Naive B cell (primary cell): ENCODE results near the gene LSM3. TPM values are rescaled to one million over a fixed set of nuclear protein-coding genes. Genes with fewer than 3 reads are reported as not detected.
"Not testable (repeated sequence)": the region's sequence is repeated elsewhere in the genome, so short reads cannot be mapped to it uniquely, and the experiment has no call there.

Source experiments
- ATAC-seq, 2 donors: fragments of 150-1000 bp; cut with Tn5 transposase; 2 replicates each; pipeline ENCODE4 v1.10.0; 2021; ENCODE audit warnings: low read depth in 2 of 2, mild to moderate bottlenecking in 2 of 2, moderate library complexity in 2 of 2
- DNase-seq: peaks from one replicate; pipeline ENCODE4 v3.0.0; 2022
- H3K27ac Mint-ChIP-seq, 6 donors: one replicate each; pipeline ENCODE4 v1.8.0; 2020 to 2022; ENCODE audit warnings: mild to moderate bottlenecking in 6 of 6, mixed read lengths in 6 of 6, moderate library complexity in 5 of 6, inconsistent platforms in 2 of 6
- H3K27me3 Mint-ChIP-seq, 3 donors: one replicate each; pipeline ENCODE4 v1.8.0; 2021 to 2022; ENCODE audit warnings: mixed read lengths in 3 of 3, mild to moderate bottlenecking in 1 of 3
- H3K36me3 Mint-ChIP-seq, 2 donors: one replicate each; pipeline ENCODE4 v1.8.0; 2020 to 2022; ENCODE audit warnings: mixed read lengths in 2 of 2, inconsistent platforms in 1 of 2, mild to moderate bottlenecking in 1 of 2
- H3K4me1 Mint-ChIP-seq, 3 donors: one replicate each; pipeline ENCODE4 v1.8.0; 2020 to 2022; ENCODE audit warnings: mixed read lengths in 3 of 3, inconsistent platforms in 1 of 3, mild to moderate bottlenecking in 1 of 3, moderate library complexity in 1 of 3
- H3K4me3 Mint-ChIP-seq, 8 donors: one replicate each; pipeline ENCODE4 v1.8.0; 2020 to 2022; ENCODE audit warnings: mild to moderate bottlenecking in 8 of 8, mixed read lengths in 8 of 8, moderate library complexity in 8 of 8, inconsistent platforms in 2 of 8
- H3K9me3 Mint-ChIP-seq, 7 donors: one replicate each; pipeline ENCODE4 v1.8.0; 2020 to 2022; ENCODE audit warnings: mixed read lengths in 7 of 7, mild to moderate bottlenecking in 5 of 7, inconsistent platforms in 2 of 7, moderate library complexity in 1 of 7
- polyA plus RNA-seq, 6 donors: library from polyadenylated mRNA; unstranded; fragments of 300-500 nt; fragmentation: Illumina TruSeq; gene quantifications; one replicate each; pipeline ENCODE4 v1.2.3, GENCODE V29; 2021; ENCODE audit warnings: low read depth in 6 of 6

LSM3 gene
- polyA plus RNA-seq, 6 donors from 2014 or later = 23.5 to 41.6 (median 31.2) TPM

GRCh38 chr3:14228681-14229470 lies 50.3 kb downstream of the LSM3 start:
- H3K27ac Mint-ChIP-seq = no peak overlapping the region
- H3K4me1 Mint-ChIP-seq = peaks cover 0 to 27% (median 2%) of the 10 kb centered on the region in 3 donors
- H3K27me3 Mint-ChIP-seq = peaks cover 5 to 48% (median 40%) of the 10 kb centered on the region in 3 donors
- peaks cover 6 to 16% (median 9%) of the 10 kb centered on the region in 7 donors for H3K9me3 Mint-ChIP-seq
- ATAC-seq (no peak), DNase-seq (no peak)
- H3K4me3 Mint-ChIP-seq = no peak overlapping the region
- peaks cover 6 to 16% of the 10 kb centered on the region in 2 donors for H3K36me3 Mint-ChIP-seq

GRCh38 chr3:14229695-14230094 lies 51.1 kb downstream of the LSM3 start:
- not testable (repeated sequence) for H3K4me3 Mint-ChIP-seq, ATAC-seq, DNase-seq, H3K27ac Mint-ChIP-seq
- Mint-ChIP-seq H3K27me3 (peaks cover 5 to 49% (median 48%) of the 10 kb centered on the region in 3 donors), H3K36me3 (peaks cover 10 to 16% of the 10 kb centered on the region in 2 donors), H3K4me1 (peaks cover 0 to 27% (median 2%) of the 10 kb centered on the region in 3 donors), H3K9me3 (peaks cover 9 to 23% (median 10%) of the 10 kb centered on the region in 7 donors)

GRCh38 chr3:14230729-14231128 lies 52.1 kb downstream of the LSM3 start:
- Mint-ChIP-seq H3K4me3 (no peak overlapping the region), H3K4me1 (peaks cover 0 to 20% (median 2%) of the 10 kb centered on the region in 3 donors), H3K27me3 (peaks cover 10 to 50% (median 49%) of the 10 kb centered on the region in 3 donors), H3K36me3 (peaks cover 10 to 23% of the 10 kb centered on the region in 2 donors), H3K27ac (no peak overlapping the region), H3K9me3 (peaks cover 9 to 26% (median 13%) of the 10 kb centered on the region in 7 donors)
- DNase-seq (no peak), ATAC-seq (no peak)

- Mint-ChIP-seq H3K36me3 (peaks cover 10 to 23% of the 10 kb centered on the region in 2 donors), H3K4me3 (no peak overlapping the region), H3K27ac (peak overlapping the region in 1 of 6 donors; percentile 40), H3K27me3 (peaks cover 10 to 57% (median 49%) of the 10 kb centered on the region in 3 donors), H3K4me1 (peaks cover 0 to 17% (median 2%) of the 10 kb centered on the region in 3 donors), H3K9me3 (peaks cover 9 to 26% (median 13%) of the 10 kb centered on the region in 7 donors)
- DNase-seq (no peak), ATAC-seq (no peak)
Measured at GRCh38 chr3:14231145-14231990, 52.8 kb downstream of the LSM3 start.

GRCh38 chr3:14231998-14232501 lies 53.4 kb downstream of the LSM3 start:
- Mint-ChIP-seq H3K4me1 (peaks cover 0 to 16% (median 2%) of the 10 kb centered on the region in 3 donors), H3K36me3 (peaks cover 10 to 23% of the 10 kb centered on the region in 2 donors), H3K27me3 (peaks cover 10 to 57% (median 49%) of the 10 kb centered on the region in 3 donors), H3K27ac (no peak overlapping the region), H3K9me3 (peaks cover 9 to 26% (median 13%) of the 10 kb centered on the region in 7 donors), H3K4me3 (no peak overlapping the region)
- DNase-seq = no peak
- ATAC-seq = no peak

- H3K9me3 Mint-ChIP-seq = peaks cover 9 to 26% (median 13%) of the 10 kb centered on the region in 7 donors
- H3K27me3 Mint-ChIP-seq = peaks cover 14 to 57% (median 44%) of the 10 kb centered on the region in 3 donors
- DNase-seq (no peak), ATAC-seq (no peak)
- no peak overlapping the region for H3K4me3 Mint-ChIP-seq
- H3K4me1 Mint-ChIP-seq = peaks cover 0 to 7% (median 0%) of the 10 kb centered on the region in 3 donors
- H3K36me3 Mint-ChIP-seq = peaks cover 10 to 23% of the 10 kb centered on the region in 2 donors
- no peak overlapping the region for H3K27ac Mint-ChIP-seq
Measured at GRCh38 chr3:14234251-14235002, 55.8 kb downstream of the LSM3 start.

GRCh38 chr3:14235003-14235911 lies 56.6 kb downstream of the LSM3 start:
- H3K4me1 Mint-ChIP-seq = peaks cover 0 to 7% (median 0%) of the 10 kb centered on the region in 3 donors
- no peak overlapping the region for H3K4me3 Mint-ChIP-seq
- H3K9me3 Mint-ChIP-seq = peaks cover 9 to 26% (median 13%) of the 10 kb centered on the region in 7 donors
- peaks cover 14 to 57% (median 44%) of the 10 kb centered on the region in 3 donors for H3K27me3 Mint-ChIP-seq
- H3K27ac Mint-ChIP-seq = no peak overlapping the region
- no peak for DNase-seq
- H3K36me3 Mint-ChIP-seq = peaks cover 10 to 23% of the 10 kb centered on the region in 2 donors
- no peak for ATAC-seq

- no peak for DNase-seq
- Mint-ChIP-seq H3K36me3 (peaks cover 10 to 23% of the 10 kb centered on the region in 2 donors), H3K27ac (no peak overlapping the region)
Measured at GRCh38 chr3:14235912-14236295, 57.3 kb downstream of the LSM3 start.

GRCh38 chr3:14236902-14237301 lies 58.3 kb downstream of the LSM3 start:
- Mint-ChIP-seq H3K36me3 (peaks cover 10 to 23% of the 10 kb centered on the region in 2 donors), H3K9me3 (peaks cover 9 to 26% (median 12%) of the 10 kb centered on the region in 7 donors), H3K4me3 (no peak overlapping the region), H3K27me3 (peaks cover 14 to 43% (median 35%) of the 10 kb centered on the region in 3 donors), H3K27ac (no peak overlapping the region), H3K4me1 (peaks cover 0 to 7% (median 0%) of the 10 kb centered on the region in 3 donors)
- DNase-seq = no peak
- ATAC-seq = no peak

More at GRCh38 chr3:14235912-14236295, 57.3 kb downstream of the LSM3 start:
- peaks cover 14 to 53% (median 44%) of the 10 kb centered on the region in 3 donors for H3K27me3 Mint-ChIP-seq
- peaks cover 9 to 26% (median 13%) of the 10 kb centered on the region in 7 donors for H3K9me3 Mint-ChIP-seq
- H3K4me3 Mint-ChIP-seq = no peak overlapping the region
- H3K4me1 Mint-ChIP-seq = peaks cover 0 to 7% (median 0%) of the 10 kb centered on the region in 3 donors
- no peak for ATAC-seq

- DNase-seq = no peak
- no peak for ATAC-seq
- Mint-ChIP-seq H3K4me3 (no peak overlapping the region), H3K36me3 (peaks cover 10 to 21% of the 10 kb centered on the region in 2 donors), H3K27ac (no peak overlapping the region), H3K27me3 (peaks cover 14 to 41% (median 30%) of the 10 kb centered on the region in 3 donors), H3K9me3 (peaks cover 9 to 25% (median 12%) of the 10 kb centered on the region in 7 donors), H3K4me1 (peaks cover 0 to 7% (median 0%) of the 10 kb centered on the region in 3 donors)
Measured at GRCh38 chr3:14237457-14237856, 58.8 kb downstream of the LSM3 start.

GRCh38 chr3:14238356-14238755 lies 59.7 kb downstream of the LSM3 start:
- Mint-ChIP-seq H3K27ac (no peak overlapping the region), H3K9me3 (peaks cover 4 to 16% (median 8%) of the 10 kb centered on the region in 7 donors), H3K4me3 (no peak overlapping the region), H3K4me1 (no peaks in the 10 kb centered on the region), H3K27me3 (peaks cover 14 to 41% (median 27%) of the 10 kb centered on the region in 3 donors), H3K36me3 (peaks cover 9 to 12% of the 10 kb centered on the region in 2 donors)
- no peak for DNase-seq
- no peak for ATAC-seq
